IMR-90 (cell line): ENCODE data around the gene FKBP7. TPM values are rescaled to one million over a fixed set of nuclear protein-coding genes. Genes with fewer than 3 reads are reported as not detected.

ENCODE experiments used
- ATAC-seq: fragments of 200-7000 bp; cut with Tn5 transposase; 2 replicates; pipeline ENCODE4 v1.9.1; 2020; ENCODE audit warnings: low read depth, mild to moderate bottlenecking, moderate library complexity
- BruUV-seq: library from RNA; stranded (reverse); fragments of 400-500 nt; replicated peaks from 2 replicates; lab custom pipeline; 2021; lab: Mats Ljungman, UMichigan
- CTCF ChIA-PET: fragments of 300-600 bp; formaldehyde crosslinking; extraction: SDS; loops from one replicate; lab custom pipeline; 2021; ENCODE audit warnings: antibody characterized with exemption; lab: Yijun Ruan, JAX
- POLR2A ChIA-PET: fragments of 300-600 bp; sonication (Branson Sonifier 250); formaldehyde crosslinking; loops from one replicate; lab custom pipeline; 2022; ENCODE audit warnings: antibody characterized with exemption; ENCODE audit not compliant: unreplicated experiment; lab: Charles Lee
- DNase-seq: peaks from one replicate; pipeline ENCODE4 v3.0.0; 2013
- H2AFZ ChIP-seq: replicated peaks from 2 replicates; pipeline ENCODE3; 2013; ENCODE audit warnings: low read length, mild to moderate bottlenecking; ENCODE audit not compliant: poor library complexity
- H2AK5ac ChIP-seq: 2 replicates; pipeline ENCODE4 v1.6.1; 2013; ENCODE audit warnings: low read depth, low read length, inconsistent platforms
- H2AK9ac ChIP-seq: replicated peaks from 2 replicates; pipeline ENCODE3; 2013; ENCODE audit warnings: mild to moderate bottlenecking, low read depth, low read length, moderate library complexity; ENCODE audit not compliant: poor library complexity
- H2BK120ac ChIP-seq: 2 replicates; pipeline ENCODE4 v1.6.1; 2013; ENCODE audit warnings: low read depth, low read length, inconsistent platforms
- H2BK15ac ChIP-seq: 3 replicates; pipeline ENCODE4 v1.6.1; 2013; ENCODE audit warnings: low read depth, low read length, inconsistent platforms
- H2BK20ac ChIP-seq: 2 replicates; pipeline ENCODE4 v1.6.1; 2013; ENCODE audit warnings: low read depth, mild to moderate bottlenecking, inconsistent platforms, low read length, moderate library complexity
- H2BK5ac ChIP-seq: 2 replicates; pipeline ENCODE4 v1.6.1; 2013; ENCODE audit warnings: mild to moderate bottlenecking, low read depth, low read length, inconsistent platforms; ENCODE audit not compliant: poor library complexity, severe bottlenecking
- H3K14ac ChIP-seq: replicated peaks from 2 replicates; pipeline ENCODE4 v1.6.1; 2013; ENCODE audit warnings: low read depth, low read length, inconsistent platforms
- H3K18ac ChIP-seq: 2 replicates; pipeline ENCODE4 v1.6.1; 2013; ENCODE audit warnings: low read depth, low read length, control low read depth
- H3K23ac ChIP-seq: 2 replicates; pipeline ENCODE4 v1.6.1; 2013; ENCODE audit warnings: low read depth, low read length, inconsistent platforms
- H3K27ac ChIP-seq: 2 replicates; pipeline ENCODE4 v1.5.1; 2013; ENCODE audit warnings: mild to moderate bottlenecking, control low read depth, low read length; ENCODE audit not compliant: insufficient read depth
- H3K27me3 ChIP-seq: 2 replicates; pipeline ENCODE4 v1.6.1; 2013; ENCODE audit warnings: low read length; ENCODE audit not compliant: control insufficient read depth, insufficient read depth
- H3K36me3 ChIP-seq: 2 replicates; pipeline ENCODE4 v1.6.1; 2013; ENCODE audit warnings: low read length, mixed read lengths; ENCODE audit not compliant: control insufficient read depth, insufficient read depth
- H3K4ac ChIP-seq: 2 replicates; pipeline ENCODE4 v1.6.1; 2013; ENCODE audit warnings: low read depth, low read length, inconsistent platforms
- H3K4me1 ChIP-seq: 2 replicates; pipeline ENCODE4 v1.6.1; 2013; ENCODE audit warnings: low read length, mixed read lengths; ENCODE audit not compliant: control insufficient read depth, insufficient read depth
- H3K4me2 ChIP-seq: 2 replicates; pipeline ENCODE4 v1.6.1; 2013; ENCODE audit warnings: low read depth, mild to moderate bottlenecking, control low read depth, low read length, moderate library complexity
- H3K4me3 ChIP-seq: 2 replicates; pipeline ENCODE4 v1.5.1; 2013; ENCODE audit warnings: low read depth, mild to moderate bottlenecking, control low read depth, low read length, moderate library complexity; ENCODE audit not compliant: insufficient read depth
- H3K56ac ChIP-seq: 2 replicates; pipeline ENCODE4 v1.6.1; 2013; ENCODE audit warnings: low read length, inconsistent platforms; ENCODE audit not compliant: insufficient read depth; ENCODE audit errors: extremely low read depth
- H3K79me1 ChIP-seq, 2 experiments: 2 replicates each; pipeline ENCODE4 v1.6.1; 2013; ENCODE audit warnings: low read length in 2 of 2, inconsistent platforms in 1 of 2, low read depth in 1 of 2
- H3K9ac ChIP-seq: 2 replicates; pipeline ENCODE4 v1.6.1; 2013; ENCODE audit warnings: low read depth, low read length, control low read depth
- H3K9me1 ChIP-seq: 2 replicates; pipeline ENCODE4 v1.6.1; 2013; ENCODE audit warnings: low read length, inconsistent platforms; ENCODE audit not compliant: insufficient read depth
- H3K9me3 ChIP-seq: 2 replicates; pipeline ENCODE4 v1.6.1; 2013; ENCODE audit warnings: low read length; ENCODE audit not compliant: control insufficient read depth, insufficient read depth
- H4K20me1 ChIP-seq: 2 replicates; pipeline ENCODE4 v1.6.1; 2013; ENCODE audit warnings: low read length, inconsistent platforms; ENCODE audit not compliant: insufficient read depth
- H4K5ac ChIP-seq: 2 replicates; pipeline ENCODE4 v1.6.1; 2013; ENCODE audit warnings: mild to moderate bottlenecking, low read depth, low read length, control low read depth
- H4K8ac ChIP-seq, 2 experiments: 2 replicates each; pipeline ENCODE4 v1.6.1; 2013; ENCODE audit warnings: low read depth in 2 of 2, low read length in 2 of 2, control low read depth in 1 of 2, inconsistent platforms in 1 of 2
- H4K91ac ChIP-seq: 2 replicates; pipeline ENCODE4 v1.6.1; 2013; ENCODE audit warnings: low read depth, low read length, inconsistent platforms; ENCODE audit not compliant: insufficient read depth
- MAFK ChIP-seq: IDR thresholded peaks from 2 replicates; pipeline ENCODE4 v1.6.1; 2012; ENCODE audit warnings: low read depth, low read length, improper control_type of control experiment
- RCOR1 ChIP-seq: IDR thresholded peaks from 2 replicates; pipeline ENCODE4 v1.6.1; 2012; ENCODE audit warnings: mild to moderate bottlenecking, low read length, improper control_type of control experiment; ENCODE audit not compliant: insufficient replicate concordance
- WGBS, 2 experiments: methylation state at CpG; one replicate each; pipeline versions ENCODE4 v1.1.5 to v1.1.7; 2013; ENCODE audit warnings: missing lambda C conversion rate in 2 of 2; ENCODE audit not compliant: insufficient read length in 1 of 2; ENCODE audit errors: extremely low coverage in 2 of 2; 5-methylcytosine and 5-hydroxymethylcytosine counted together
- dilution Hi-C: fragments of 300-500 bp; cut with HindIII; formaldehyde crosslinking; loops from one replicate; pipeline ENCODE4 v1.14.3; 2018; ENCODE audit warnings: low sequenced_read_pairs; ENCODE audit not compliant: unreplicated experiment
- in situ Hi-C: fragments of 300-500 bp; cut with MboI; formaldehyde crosslinking; loops from 3 replicates; pipeline ENCODE4 v1.14.3; 2019; ENCODE audit warnings: low sequenced_read_pairs, inconsistent platforms, mixed read lengths
- intact Hi-C: fragments of 100-400 bp; cut with micrococcal nuclease; formaldehyde crosslinking; loops from 2 replicates; pipeline ENCODE4 v1.10.0; 2022
- polyA plus RNA-seq, 3 experiments: library from polyadenylated mRNA; depleted of rRNA; stranded (reverse); fragments of >200 nt; gene quantifications; 2 replicates each; pipeline ENCODE4 v1.2.3, GENCODE V29; 2012; ENCODE audit warnings: low replicate concordance in 1 of 3
- total RNA-seq: library from RNA; depleted of rRNA; stranded (reverse); fragments of >200 nt; gene quantifications from 2 replicates; pipeline ENCODE4 v1.2.3, GENCODE V29; 2012

FKBP7 gene
- total and polyA plus RNA-seq, 2 of the 4 experiments (the other 2 are of a cell fraction) = 32.6 to 51.0 TPM

- no peak overlapping the region for H3K14ac ChIP-seq
- H2BK15ac ChIP-seq = no peak overlapping the region
- CTCF ChIA-PET = no interaction called here
- intact Hi-C loops (no loop called here), in situ Hi-C loops (no loop called here), dilution Hi-C loops (no loop called here)
- H4K91ac ChIP-seq = no peak overlapping the region
- H3K27ac ChIP-seq = no peak overlapping the region
- H2BK20ac ChIP-seq = no peak overlapping the region
- TF ChIP-seq RCOR1 = no peak
- TF ChIP-seq MAFK = peak; percentile 37; the same call in 1 of the 2 replicates
- no peak overlapping the region for H4K5ac ChIP-seq
- no peaks in the 10 kb centered on the region for H3K9me3 ChIP-seq
- H3K4me1 ChIP-seq = peaks cover 8% of the 10 kb centered on the region
- H2AK5ac ChIP-seq = no peak overlapping the region
- no peak overlapping the region for H2AK9ac ChIP-seq
- no peak overlapping the region for H3K18ac ChIP-seq
- H3K27me3 ChIP-seq = no peaks in the 10 kb centered on the region
- BruUV-seq = no TSS peak
- ATAC-seq (no peak), DNase-seq (peak; percentile 30)
- peaks cover 28% of the 10 kb centered on the region for H4K20me1 ChIP-seq
- H3K9me1 ChIP-seq = peaks cover 10% of the 10 kb centered on the region
- 67% methylated on average over 3 of the region's 6 CpGs; no CpG with 5 or more reads in 1 of the 2 experiments for WGBS, 2 experiments
- no peak overlapping the region for H3K4me3 ChIP-seq
- H3K56ac ChIP-seq = no peak overlapping the region
- POLR2A ChIA-PET = no interaction called here
- no peak overlapping the region for H4K8ac ChIP-seq
- peaks cover 1% of the 10 kb centered on the region; the same call in 1 of the 2 replicates for H3K36me3 ChIP-seq
- no peak overlapping the region for H2AFZ ChIP-seq
- H3K79me1 ChIP-seq = peaks cover 15 to 50% of the 10 kb centered on the region in 2 experiments
- no peak overlapping the region for H3K4ac ChIP-seq
- H3K23ac ChIP-seq = no peak overlapping the region
- H3K9ac ChIP-seq = no peak overlapping the region
- H2BK5ac ChIP-seq = no peak overlapping the region
- peak overlapping the region; percentile 38; the same call in 1 of the 2 replicates for H3K4me2 ChIP-seq
- H2BK120ac ChIP-seq = no peak overlapping the region
Observed at GRCh38 chr2:178484245-178485041, 6.0 kb upstream of the FKBP7 start.
